ACHN (cell line): Measurements from ENCODE around the gene ARHGEF35.
"Not testable (repeated sequence)": the region's sequence is repeated elsewhere in the genome, so short reads cannot be mapped to it uniquely, and the experiment has no call there.

Experiments used
- DNase-seq: peaks from one replicate; pipeline ENCODE4 v3.0.0-alpha.2; 2015
- in situ Hi-C: cut with HindIII; loops from 2 replicates; pipeline ENCODE4 v1.10.0; 2017; ENCODE audit warnings: low sequenced_read_pairs, low pct_ligation_motif_present, low pct_unique_long_range_greater_than_20kb

ARHGEF35 gene

DNA sequence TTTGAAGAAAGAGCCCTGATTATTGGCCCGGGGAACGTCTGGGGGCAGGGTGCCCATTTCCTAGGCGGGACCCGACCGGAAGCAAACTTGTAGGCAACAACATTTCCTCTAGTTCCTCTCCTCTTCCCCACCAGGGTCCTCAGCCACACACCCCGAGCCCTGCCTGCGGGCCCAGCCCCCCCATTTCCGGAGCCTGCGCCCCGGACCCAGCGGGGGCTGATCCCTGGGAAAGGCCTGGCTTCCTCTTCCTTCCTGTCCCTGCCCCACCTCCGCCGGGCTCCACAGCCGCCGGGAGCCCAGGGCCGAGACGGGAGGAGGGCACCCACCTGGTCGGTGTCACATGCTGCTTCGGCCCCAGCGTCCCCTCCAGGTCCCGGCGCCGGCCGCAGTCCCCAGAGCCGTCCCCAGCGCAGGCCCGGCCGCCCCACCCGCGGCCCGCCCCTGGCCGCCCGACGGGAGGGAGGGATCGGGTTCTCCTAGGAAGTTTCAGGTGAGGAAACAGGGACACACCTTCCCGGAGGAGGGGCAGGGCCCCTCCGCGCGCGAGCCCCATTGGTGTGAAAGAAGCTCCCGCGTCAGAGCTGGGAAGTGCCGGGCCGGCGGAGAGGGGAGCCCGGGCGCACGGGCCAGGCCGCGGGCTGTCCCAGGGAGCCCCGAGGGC lies at the start of gene ARHGEF35:
ARHGEF35 (minus strand) TSS at position 622 of the 661 bp plus-strand sequence. CDS start 7,450 bp downstream, outside the sequence.
- DNase-seq, in situ Hi-C loops: not testable (repeated sequence)

DNA sequence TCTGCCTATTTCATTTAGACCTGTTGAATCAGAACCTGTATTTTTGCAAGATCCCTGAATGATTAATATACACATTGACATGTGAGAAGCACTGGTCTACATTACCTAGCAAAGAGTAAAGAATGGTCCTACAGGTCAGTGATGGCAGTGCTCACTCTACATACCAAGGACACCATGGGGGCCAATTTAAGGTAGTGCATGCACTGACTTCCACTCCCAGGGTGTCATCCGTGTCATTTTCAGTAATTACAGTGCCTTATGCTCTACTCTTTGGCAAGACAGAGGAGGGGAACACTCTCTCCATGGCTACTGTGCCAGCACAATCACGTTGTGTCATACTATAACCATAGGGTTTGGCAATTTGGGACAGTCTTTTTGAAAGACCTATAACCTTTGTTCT lies 49.7 kb upstream of the ARHGEF35 start:
- in situ Hi-C loops, DNase-seq: not testable (repeated sequence)

- DNase-seq, in situ Hi-C loops: not testable (repeated sequence)
Measured at GRCh38 chr7:144239365-144239764, 43.7 kb upstream of the ARHGEF35 start, which contains the start of gene OR2A42. TSS of gene OR2A42 (minus strand) at chr7:144239605. CDS start at chr7:144232843, 6,762 bp downstream.

DNA sequence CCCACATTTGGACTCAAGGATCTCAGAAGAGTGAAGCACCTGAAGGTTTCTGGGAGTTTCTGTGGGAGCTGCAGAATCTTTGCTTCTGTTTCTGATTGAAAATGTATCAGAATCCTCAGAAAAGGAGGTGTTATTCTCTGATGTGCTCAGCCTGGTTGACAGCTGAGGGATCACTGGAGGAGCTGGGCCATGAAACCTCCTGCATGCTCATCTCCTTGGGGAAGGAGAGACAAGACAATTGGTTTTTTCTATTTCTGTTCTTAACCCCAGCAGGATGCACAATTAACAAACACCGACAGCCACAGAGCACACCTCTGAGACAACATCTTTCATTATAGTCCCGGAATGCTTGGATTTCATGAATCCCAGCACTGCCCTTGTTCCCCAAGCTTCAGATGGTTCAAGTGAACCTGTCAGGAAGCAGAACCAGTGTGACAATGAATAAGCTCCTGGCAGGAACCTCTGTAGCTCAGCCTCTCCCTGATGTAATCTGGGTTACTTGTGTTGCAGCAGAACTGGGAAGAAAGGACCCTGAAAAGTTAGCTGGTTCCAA lies 43.0 kb upstream of the ARHGEF35 start:
- DNase-seq, in situ Hi-C loops: not testable (repeated sequence)

GRCh38 chr7:144233039-144233438 lies 37.4 kb upstream of the ARHGEF35 start:
- in situ Hi-C loops, DNase-seq: not testable (repeated sequence)

- in situ Hi-C loops, DNase-seq: not testable (repeated sequence)
Measured at GRCh38 chr7:144231027-144231426, 35.4 kb upstream of the ARHGEF35 start.

GRCh38 chr7:144228810-144229209 lies 33.2 kb upstream of the ARHGEF35 start:
- DNase-seq, in situ Hi-C loops: not testable (repeated sequence)

GRCh38 chr7:144226866-144227265 lies 31.2 kb upstream of the ARHGEF35 start:
- in situ Hi-C loops, DNase-seq: not testable (repeated sequence)

DNA sequence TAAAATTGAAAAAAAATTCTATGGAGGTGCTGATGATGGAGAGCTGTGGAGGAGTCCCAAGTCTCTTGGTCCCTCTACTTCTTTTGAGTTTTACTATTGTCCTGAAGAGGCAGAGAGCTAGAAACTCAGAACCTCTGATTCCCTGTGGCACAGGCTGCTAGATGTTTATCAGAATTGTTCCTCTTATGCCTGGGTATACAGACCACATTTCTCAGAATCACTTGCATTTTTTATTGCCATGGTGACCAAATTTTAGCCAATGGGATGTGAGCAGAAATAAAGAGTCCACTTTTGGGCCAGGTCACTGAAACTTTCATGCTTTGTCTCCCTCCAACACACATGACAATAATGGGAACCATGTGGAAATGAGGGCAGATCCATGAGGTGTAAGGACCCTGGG lies 28.0 kb upstream of the ARHGEF35 start:
- in situ Hi-C loops: not testable (repeated sequence)

GRCh38 chr7:144220531-144220930 lies 24.9 kb upstream of the ARHGEF35 start:
- in situ Hi-C loops, DNase-seq: not testable (repeated sequence)

More for the DNA sequence above, 28.0 kb upstream of the ARHGEF35 start:
- not testable (repeated sequence) for DNase-seq

- in situ Hi-C loops, DNase-seq: not testable (repeated sequence)
Measured at GRCh38 chr7:144219149-144219548, 23.5 kb upstream of the ARHGEF35 start.

DNA sequence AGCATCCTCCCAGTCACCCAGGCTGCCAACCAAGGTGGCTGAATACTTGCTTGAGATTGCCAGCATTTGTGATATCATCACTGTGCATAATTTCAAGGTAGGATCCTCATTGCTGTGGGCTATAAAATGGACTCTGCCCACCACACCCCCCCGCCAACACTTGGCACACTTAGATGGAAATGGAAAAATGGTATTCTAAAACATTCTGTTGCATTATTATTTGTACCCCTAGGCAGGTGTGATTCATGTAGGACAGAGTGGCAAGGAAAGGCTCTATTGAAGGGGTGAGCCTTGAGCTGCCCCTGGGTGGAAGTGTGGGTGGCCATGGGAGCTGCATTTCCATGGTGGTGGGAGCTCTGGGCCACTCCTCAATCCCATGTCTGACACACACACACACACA lies 22.9 kb upstream of the ARHGEF35 start:
- in situ Hi-C loops, DNase-seq: not testable (repeated sequence)

- DNase-seq, in situ Hi-C loops: not testable (repeated sequence)
Measured at GRCh38 chr7:144217200-144217599, 21.6 kb upstream of the ARHGEF35 start.

GRCh38 chr7:144205306-144205705 lies 9.7 kb upstream of the ARHGEF35 start:
- in situ Hi-C loops, DNase-seq: not testable (repeated sequence)

DNA sequence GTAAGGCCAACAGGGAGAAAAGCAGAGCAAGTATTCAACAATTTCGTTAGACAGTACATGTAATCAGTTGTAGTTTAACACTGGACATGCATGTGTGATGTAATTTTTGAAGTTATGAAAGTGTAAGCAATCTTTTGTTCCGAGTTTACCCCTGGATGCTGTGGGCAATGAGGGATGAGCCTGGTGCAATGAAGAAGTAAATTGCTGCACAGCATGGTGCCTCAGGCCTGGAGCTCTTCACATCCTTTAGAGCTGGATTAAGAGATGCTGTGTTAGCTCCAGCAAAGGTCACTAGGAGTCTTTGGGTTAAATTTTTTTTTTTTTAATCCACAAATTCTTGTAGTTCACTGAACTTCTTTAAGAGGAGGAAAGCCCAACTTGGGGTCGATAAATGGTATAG lies 7.5 kb upstream of the ARHGEF35 start:
- DNase-seq, in situ Hi-C loops: not testable (repeated sequence)

DNA sequence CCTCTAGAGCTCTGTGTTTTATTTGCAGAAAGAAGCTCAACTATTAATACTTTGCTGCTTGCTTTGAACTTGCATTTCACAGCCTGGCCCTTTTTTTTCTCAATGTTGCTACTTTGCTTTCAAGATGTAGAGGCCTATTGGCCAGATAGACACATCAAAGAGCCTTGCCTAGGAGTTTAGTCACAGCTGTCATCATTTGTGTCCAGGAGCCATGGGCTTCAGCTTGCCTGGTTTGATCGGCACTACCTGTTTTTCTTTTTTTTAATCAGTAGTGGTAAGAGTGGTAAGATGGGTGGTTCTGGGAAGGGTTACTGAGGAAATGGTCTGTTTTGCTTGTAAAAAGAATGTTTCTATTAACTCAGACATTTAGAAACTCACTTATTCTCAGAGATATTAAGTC lies 6.3 kb upstream of the ARHGEF35 start:
- DNase-seq, in situ Hi-C loops: not testable (repeated sequence)

- DNase-seq, in situ Hi-C loops: not testable (repeated sequence)
Measured at GRCh38 chr7:144198934-144199333, 3.3 kb upstream of the ARHGEF35 start.

DNA sequence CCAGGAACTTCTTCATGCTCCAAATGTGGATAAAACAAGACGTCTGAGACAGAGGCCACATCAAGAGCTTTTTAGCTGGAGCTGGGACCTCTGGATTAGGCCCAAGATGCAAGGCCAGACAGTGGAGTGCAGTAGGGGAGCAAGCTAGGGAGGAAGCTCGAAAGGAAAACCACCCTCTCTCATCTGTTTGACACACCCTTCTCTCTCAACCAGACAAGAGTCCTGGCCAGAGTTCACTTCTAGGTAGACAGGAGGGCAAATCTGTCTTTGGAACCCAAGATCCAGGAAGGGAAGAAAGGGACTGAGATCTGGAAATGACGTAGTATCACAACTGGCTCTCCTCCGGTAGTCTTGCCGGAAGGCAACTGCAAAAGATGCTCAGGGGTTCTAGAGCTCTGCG lies 1.2 kb downstream of the ARHGEF35 start:
- DNase-seq, in situ Hi-C loops: not testable (repeated sequence)

- DNase-seq, in situ Hi-C loops: not testable (repeated sequence)
Measured at GRCh38 chr7:144193782-144194181, 1.9 kb downstream of the ARHGEF35 start.
